HEK293 (cell line): ENCODE results near the gene SHISA5.

Source experiments
- CTCF ChIA-PET: fragments of 350-600 bp; formaldehyde crosslinking; extraction: SDS; loops from one replicate; lab custom pipeline; 2021; ENCODE audit warnings: antibody characterized with exemption; lab: Yijun Ruan, JAX
- POLR2A ChIA-PET: fragments of 300-600 bp; formaldehyde crosslinking; extraction: SDS; loops from one replicate; lab custom pipeline; 2020; ENCODE audit warnings: antibody characterized with exemption, inconsistent platforms; lab: Yijun Ruan, JAX
- H3K27ac ChIP-seq: fragments of 200-500 bp; sonication (Bioruptor generic); 2 replicates; pipeline ENCODE4 v1.5.1; 2014; ENCODE audit warnings: low read depth, low read length, control low read depth, inconsistent platforms; ENCODE audit errors: extremely low read depth
- H3K36me3 ChIP-seq, 2 experiments: fragments of 200-500 bp in 1 of 2; sonication (Bioruptor generic) in 1 of 2; 1 replicate in 1 of 2; 2 replicates in 1 of 2; pipeline ENCODE4 v1.5.1; 2014 to 2017; ENCODE audit warnings: inconsistent platforms in 2 of 2, low read length in 2 of 2; ENCODE audit not compliant: control insufficient read depth in 2 of 2, insufficient read depth in 1 of 2
- H3K4me1 ChIP-seq: fragments of 200-500 bp; sonication (Bioruptor generic); 2 replicates; pipeline ENCODE4 v1.5.1; 2014; ENCODE audit warnings: mild to moderate bottlenecking, low read length, inconsistent platforms; ENCODE audit not compliant: control insufficient read depth, insufficient read depth
- H3K4me3 ChIP-seq: 2 replicates; pipeline ENCODE4 v1.5.1; 2011; ENCODE audit warnings: low read depth, mild to moderate bottlenecking, control low read depth, low read length, moderate library complexity
- H3K9me3 ChIP-seq: fragments of 200-500 bp; sonication (Bioruptor generic); 2 replicates; pipeline ENCODE4 v1.5.1; 2014; ENCODE audit warnings: low read depth, low read length, inconsistent platforms; ENCODE audit not compliant: control insufficient read depth, insufficient read depth
- BCL11B ChIP-seq: fragments of 450-650 bp; formaldehyde crosslinking; IDR thresholded peaks from 2 replicates; pipeline ENCODE4 v1.5.1; 2016; ENCODE audit warnings: low read depth, missing biosample characterization, missing genetic modification characterization
- GLI2 ChIP-seq: fragments of 450-650 bp; formaldehyde crosslinking; IDR thresholded peaks from 2 replicates; pipeline ENCODE4; 2017; ENCODE audit warnings: missing biosample characterization, missing genetic modification characterization, low read depth, borderline replicate concordance
- HOXD13 ChIP-seq: sonication (generic); formaldehyde crosslinking; IDR thresholded peaks from 2 replicates; pipeline ENCODE4 v1.8.0; 2022; ENCODE audit warnings: missing genetic modification reagents, borderline replicate concordance
- MYNN ChIP-seq: fragments of 450-650 bp; formaldehyde crosslinking; IDR thresholded peaks from 2 replicates; pipeline ENCODE4 v1.5.1; 2016; ENCODE audit warnings: missing biosample characterization, missing genetic modification characterization, borderline replicate concordance
- PRDM4 ChIP-seq: fragments of 450-650 bp; formaldehyde crosslinking; IDR thresholded peaks from 2 replicates; pipeline ENCODE4 v1.5.1; 2017; ENCODE audit warnings: missing biosample characterization, missing genetic modification characterization
- YY1 ChIP-seq: fragments of 450-650 bp; formaldehyde crosslinking; IDR thresholded peaks from 2 replicates; pipeline ENCODE4 v1.5.1; 2018; ENCODE audit warnings: missing biosample characterization, missing genetic modification characterization
- ZBTB1 ChIP-seq: fragments of 450-650 bp; formaldehyde crosslinking; IDR thresholded peaks from 2 replicates; pipeline ENCODE4 v1.5.1; 2016; ENCODE audit warnings: missing biosample characterization, missing genetic modification characterization
- ZIC2 ChIP-seq: fragments of 450-650 bp; formaldehyde crosslinking; IDR thresholded peaks from 2 replicates; pipeline ENCODE4 v1.5.1; 2016; ENCODE audit warnings: missing biosample characterization, missing genetic modification characterization
- ZNF140 ChIP-seq: fragments of 450-650 bp; formaldehyde crosslinking; IDR thresholded peaks from 2 replicates; pipeline ENCODE4 v1.5.1; 2016; ENCODE audit warnings: missing biosample characterization, missing genetic modification characterization
- ZNF148 ChIP-seq: fragments of 450-650 bp; formaldehyde crosslinking; IDR thresholded peaks from 2 replicates; pipeline ENCODE4 v1.5.0; 2017; ENCODE audit warnings: missing biosample characterization, missing genetic modification characterization, borderline replicate concordance
- ZNF23 ChIP-seq: fragments of 450-650 bp; formaldehyde crosslinking; IDR thresholded peaks from 2 replicates; pipeline ENCODE4 v1.5.1; 2016; ENCODE audit warnings: missing biosample characterization, missing genetic modification characterization, borderline replicate concordance
- ZNF311 ChIP-seq: fragments of 450-650 bp; formaldehyde crosslinking; IDR thresholded peaks from 2 replicates; pipeline ENCODE4 v1.5.1; 2017; ENCODE audit warnings: missing biosample characterization, missing genetic modification characterization, borderline replicate concordance
- ZNF366 ChIP-seq: fragments of 450-650 bp; formaldehyde crosslinking; conservative IDR thresholded peaks from 2 replicates; pipeline ENCODE4 v1.5.1; 2016; ENCODE audit warnings: missing biosample characterization, missing genetic modification characterization
- ZNF394 ChIP-seq: fragments of 450-650 bp; formaldehyde crosslinking; IDR thresholded peaks from 2 replicates; pipeline ENCODE4 v1.5.1; 2016; ENCODE audit warnings: missing biosample characterization, missing genetic modification characterization, mild to moderate bottlenecking, moderate library complexity, borderline replicate concordance
- ZNF621 ChIP-seq: fragments of 450-650 bp; formaldehyde crosslinking; IDR thresholded peaks from 2 replicates; pipeline ENCODE4 v1.5.1; 2017; ENCODE audit warnings: missing biosample characterization, missing genetic modification characterization
- ZNF701 ChIP-seq: fragments of 450-650 bp; formaldehyde crosslinking; IDR thresholded peaks from 2 replicates; pipeline ENCODE4 v1.5.1; 2016; ENCODE audit warnings: missing biosample characterization, missing genetic modification characterization
- ZNF837 ChIP-seq: fragments of 450-650 bp; formaldehyde crosslinking; IDR thresholded peaks from 2 replicates; pipeline ENCODE4 v1.5.1; 2016; ENCODE audit warnings: missing biosample characterization, missing genetic modification characterization
- ZNF843 ChIP-seq: fragments of 450-650 bp; formaldehyde crosslinking; IDR thresholded peaks from 2 replicates; pipeline ENCODE4 v1.5.1; 2016; ENCODE audit warnings: missing biosample characterization, missing genetic modification characterization
- ZSCAN30 ChIP-seq: fragments of 450-650 bp; IDR thresholded peaks from 2 replicates; pipeline ENCODE4 v1.5.1; 2018; ENCODE audit warnings: missing biosample characterization, mild to moderate bottlenecking, missing genetic modification characterization, moderate library complexity
- TF ChIP-seq, protein P1 (sequence below): fragments of 450-650 bp; IDR thresholded peaks from 2 replicates; pipeline ENCODE4 v1.5.1; 2018; ENCODE audit warnings: missing biosample characterization, missing genetic modification characterization
- TF ChIP-seq, protein P2 (sequence below): fragments of 450-650 bp; formaldehyde crosslinking; IDR thresholded peaks from 2 replicates; pipeline ENCODE4 v1.5.1; 2016; ENCODE audit warnings: missing biosample characterization, missing genetic modification characterization
- TF ChIP-seq, protein P3 (sequence below): fragments of 450-650 bp; formaldehyde crosslinking; IDR thresholded peaks from 2 replicates; pipeline ENCODE4 v1.5.1; 2016; ENCODE audit warnings: missing biosample characterization, missing genetic modification characterization

The SHISA5 gene

GRCh38 chr3:48538451-48538850 is 34.5 kb upstream of the SHISA5 start:
- TF ChIP-seq, protein P1, sequence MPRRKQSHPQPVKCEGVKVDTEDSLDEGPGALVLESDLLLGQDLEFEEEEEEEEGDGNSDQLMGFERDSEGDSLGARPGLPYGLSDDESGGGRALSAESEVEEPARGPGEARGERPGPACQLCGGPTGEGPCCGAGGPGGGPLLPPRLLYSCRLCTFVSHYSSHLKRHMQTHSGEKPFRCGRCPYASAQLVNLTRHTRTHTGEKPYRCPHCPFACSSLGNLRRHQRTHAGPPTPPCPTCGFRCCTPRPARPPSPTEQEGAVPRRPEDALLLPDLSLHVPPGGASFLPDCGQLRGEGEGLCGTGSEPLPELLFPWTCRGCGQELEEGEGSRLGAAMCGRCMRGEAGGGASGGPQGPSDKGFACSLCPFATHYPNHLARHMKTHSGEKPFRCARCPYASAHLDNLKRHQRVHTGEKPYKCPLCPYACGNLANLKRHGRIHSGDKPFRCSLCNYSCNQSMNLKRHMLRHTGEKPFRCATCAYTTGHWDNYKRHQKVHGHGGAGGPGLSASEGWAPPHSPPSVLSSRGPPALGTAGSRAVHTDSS (tag by site-specific recombination) = no peak
- TF ChIP-seq YY1 (tag by site-specific recombination) (no peak), ZNF23 (tag by site-specific recombination) (no peak), ZNF394 (tag by site-specific recombination) (no peak), ZNF701 (tag by site-specific recombination) (no peak), ZSCAN30 (no peak), ZIC2 (tag by site-specific recombination) (no peak), ZNF140 (no peak), HOXD13 (no peak)
- H3K4me3 ChIP-seq = no peak overlapping the region
- H3K9me3 ChIP-seq = no peaks in the 10 kb centered on the region
- ChIA-PET CTCF (interaction anchor here (0.6 kb wide), 1 partner anchor 260 kb away, joined by 3 read pairs; no protein-coding TSS in a partner anchor), POLR2A (interaction anchor here (0.6 kb wide), 1 partner anchor 52 kb away, joined by 3 read pairs; no protein-coding TSS in a partner anchor)
- no peak overlapping the region for H3K27ac ChIP-seq
- H3K4me1 ChIP-seq = no peaks in the 10 kb centered on the region
- H3K36me3 ChIP-seq = peaks cover 0 to 35% of the 10 kb centered on the region in 2 experiments; a peak in 1 of 3 replicates

DNA sequence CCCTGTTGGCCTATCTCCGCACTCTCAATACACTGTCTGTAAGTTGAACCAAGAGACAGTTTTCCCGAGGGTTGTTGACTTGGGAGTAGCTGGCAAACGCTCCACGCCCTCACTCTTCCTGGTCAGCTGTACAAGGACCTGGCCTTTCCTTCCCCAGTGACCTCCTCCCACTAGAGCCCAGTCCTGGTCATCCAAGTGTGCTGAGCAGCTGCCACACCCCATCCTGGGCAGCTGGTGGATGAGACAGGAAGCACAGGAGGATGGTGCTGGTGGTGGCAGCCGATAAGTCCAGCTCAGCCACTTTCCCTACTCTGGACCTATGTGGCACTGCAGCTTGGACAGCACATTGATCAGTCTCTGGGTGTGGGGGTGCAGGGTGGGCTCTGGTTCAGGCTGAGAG is 32.8 kb upstream of the SHISA5 start:
- POLR2A ChIA-PET = no interaction called here
- TF ChIP-seq BCL11B (tag by site-specific recombination) = no peak
- no peak for TF ChIP-seq ZNF621 (tag by site-specific recombination)
- no peak for TF ChIP-seq ZNF366 (tag by site-specific recombination)
- TF ChIP-seq MYNN (tag by site-specific recombination) = no peak
- TF ChIP-seq ZNF148 = no peak
- TF ChIP-seq ZNF843 (tag by site-specific recombination) = no peak
- TF ChIP-seq ZBTB1 (tag by site-specific recombination) = no peak
- TF ChIP-seq, all 188 proteins: peak for 0
- peaks cover 0 to 28% of the 10 kb centered on the region in 2 experiments; a peak in 1 of 3 replicates for H3K36me3 ChIP-seq
- H3K4me3 ChIP-seq = no peak overlapping the region
- H3K27ac ChIP-seq = no peak overlapping the region
- H3K9me3 ChIP-seq = no peaks in the 10 kb centered on the region
- H3K4me1 ChIP-seq = no peaks in the 10 kb centered on the region
- CTCF ChIA-PET = no interaction called here

DNA sequence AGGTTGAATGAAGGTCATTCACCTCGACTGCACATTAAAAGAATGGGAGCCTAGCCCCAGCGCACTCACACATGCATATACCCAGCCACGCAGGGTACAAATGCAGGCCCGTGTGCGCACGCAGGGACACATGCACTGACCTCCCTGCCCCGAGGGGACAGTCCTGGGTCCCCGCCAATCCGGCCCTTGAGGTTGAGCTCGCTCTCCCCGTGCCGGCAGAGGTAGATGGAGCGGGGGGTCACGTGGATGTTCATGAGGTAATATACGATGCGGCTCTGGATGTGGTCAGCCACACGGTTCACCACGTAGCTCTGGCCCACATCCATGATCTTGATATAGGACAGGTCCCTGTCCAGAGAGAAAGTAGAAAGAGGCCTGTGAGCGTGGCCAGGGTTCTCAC is 32.1 kb upstream of the SHISA5 start:
- POLR2A ChIA-PET = no interaction called here
- Histone ChIP-seq H3K4me1 (no peaks in the 10 kb centered on the region), H3K9me3 (no peaks in the 10 kb centered on the region), H3K27ac (no peak overlapping the region), H3K4me3 (no peak overlapping the region), H3K36me3 (peaks cover 0 to 28% of the 10 kb centered on the region in 2 experiments; a peak in 1 of 3 replicates)
- CTCF ChIA-PET = interaction anchor here (0.6 kb wide), 1 partner anchor 262 kb away, joined by 3 read pairs; no protein-coding TSS in a partner anchor
- TF ChIP-seq ZNF311 (tag by site-specific recombination) = no peak
- no peak for TF ChIP-seq GLI2 (tag by site-specific recombination)
- TF ChIP-seq, protein P2, sequence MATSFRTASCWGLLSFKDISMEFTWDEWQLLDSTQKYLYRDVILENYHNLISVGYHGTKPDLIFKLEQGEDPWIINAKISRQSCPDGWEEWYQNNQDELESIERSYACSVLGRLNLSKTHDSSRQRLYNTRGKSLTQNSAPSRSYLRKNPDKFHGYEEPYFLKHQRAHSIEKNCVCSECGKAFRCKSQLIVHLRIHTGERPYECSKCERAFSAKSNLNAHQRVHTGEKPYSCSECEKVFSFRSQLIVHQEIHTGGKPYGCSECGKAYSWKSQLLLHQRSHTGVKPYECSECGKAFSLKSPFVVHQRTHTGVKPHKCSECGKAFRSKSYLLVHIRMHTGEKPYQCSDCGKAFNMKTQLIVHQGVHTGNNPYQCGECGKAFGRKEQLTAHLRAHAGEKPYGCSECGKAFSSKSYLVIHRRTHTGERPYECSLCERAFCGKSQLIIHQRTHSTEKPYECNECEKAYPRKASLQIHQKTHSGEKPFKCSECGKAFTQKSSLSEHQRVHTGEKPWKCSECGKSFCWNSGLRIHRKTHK = no peak
- TF ChIP-seq PRDM4 (tag by site-specific recombination) = no peak
- TF ChIP-seq ZNF837 (tag by site-specific recombination) = no peak
- TF ChIP-seq, protein P3, sequence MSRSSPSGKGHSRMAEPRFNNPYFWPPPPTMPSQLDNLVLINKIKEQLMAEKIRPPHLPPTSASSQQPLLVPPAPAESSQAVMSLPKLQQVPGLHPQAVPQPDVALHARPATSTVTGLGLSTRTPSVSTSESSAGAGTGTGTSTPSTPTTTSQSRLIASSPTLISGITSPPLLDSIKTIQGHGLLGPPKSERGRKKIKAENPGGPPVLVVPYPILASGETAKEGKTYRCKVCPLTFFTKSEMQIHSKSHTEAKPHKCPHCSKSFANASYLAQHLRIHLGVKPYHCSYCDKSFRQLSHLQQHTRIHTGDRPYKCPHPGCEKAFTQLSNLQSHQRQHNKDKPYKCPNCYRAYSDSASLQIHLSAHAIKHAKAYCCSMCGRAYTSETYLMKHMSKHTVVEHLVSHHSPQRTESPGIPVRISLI = no peak
